Stimulated activated naive CD8-positive, alpha-beta T cell treated with anti-CD3 and anti-CD28 coated beads, Interleukin-15, amount 100 ng/mL, for 72 hours (primary cell): Measurements from ENCODE around the gene C12orf76.
A peak's percentile ranks its signal among the peaks of the same experiment; 100 is the strongest.

ENCODE experiments used
- ATAC-seq: fragments of 150-1000 bp; cut with Tn5 transposase; 2 replicates; pipeline ENCODE4 v1.10.0; 2021; ENCODE audit warnings: mild to moderate bottlenecking, moderate library complexity
- DNase-seq, 2 donors: peaks; one replicate each; pipeline ENCODE4 v3.0.0; 2021 to 2022
- H3K27ac Mint-ChIP-seq, 2 donors: one replicate each; pipeline ENCODE4 v1.8.0; 2022; ENCODE audit warnings: mild to moderate bottlenecking in 2 of 2, mixed read lengths in 2 of 2, moderate library complexity in 2 of 2
- H3K27me3 Mint-ChIP-seq: one replicate; pipeline ENCODE4 v1.8.0; 2022; ENCODE audit warnings: mixed read lengths
- H3K4me1 Mint-ChIP-seq: one replicate; pipeline ENCODE4 v1.8.0; 2022; ENCODE audit warnings: mild to moderate bottlenecking, mixed read lengths
- H3K4me3 Mint-ChIP-seq, 2 donors: one replicate each; pipeline ENCODE4 v1.8.0; 2022; ENCODE audit warnings: mild to moderate bottlenecking in 2 of 2, mixed read lengths in 2 of 2, moderate library complexity in 1 of 2
- H3K9me3 Mint-ChIP-seq, 2 donors: one replicate each; pipeline ENCODE4 v1.8.0; 2022; ENCODE audit warnings: mixed read lengths in 2 of 2

C12orf76 gene

GRCh38 chr12:110047297-110047940, 903 bp downstream of the C12orf76 start:
- H3K27me3 Mint-ChIP-seq = no peaks in the 10 kb centered on the region
- peak overlapping the region; percentile 87 to 97 for H3K4me3 Mint-ChIP-seq
- H3K4me1 Mint-ChIP-seq = peaks cover 43% of the 10 kb centered on the region
- peak overlapping the region in 1 of 2 donors; percentile 13 for H3K27ac Mint-ChIP-seq
- ATAC-seq (no peak), DNase-seq (no peak)
- no peaks in the 10 kb centered on the region for H3K9me3 Mint-ChIP-seq

- H3K27me3 Mint-ChIP-seq = no peaks in the 10 kb centered on the region
- H3K9me3 Mint-ChIP-seq = no peaks in the 10 kb centered on the region
- H3K27ac Mint-ChIP-seq = no peak overlapping the region
- H3K4me3 Mint-ChIP-seq = peak overlapping the region; percentile 10 to 87
- peaks cover 47% of the 10 kb centered on the region for H3K4me1 Mint-ChIP-seq
- ATAC-seq (no peak), DNase-seq (no peak)
These were observed 1.7 kb downstream of the C12orf76 start for GRCh38 chr12:110046451-110047187.

GRCh38 chr12:110042264-110042663, 6.1 kb downstream of the C12orf76 start:
- no peaks in the 10 kb centered on the region for H3K9me3 Mint-ChIP-seq
- no peak for DNase-seq

GRCh38 chr12:110039085-110039807, 9.1 kb downstream of the C12orf76 start:
- peak overlapping the region; percentile 21 to 31 for H3K4me3 Mint-ChIP-seq

More at GRCh38 chr12:110042264-110042663, 6.1 kb downstream of the C12orf76 start:
- no peak for ATAC-seq
- Mint-ChIP-seq H3K4me3 (no peak overlapping the region), H3K4me1 (peaks cover 51% of the 10 kb centered on the region), H3K27me3 (no peaks in the 10 kb centered on the region), H3K27ac (no peak overlapping the region)

GRCh38 chr12:110038741-110039084, 9.6 kb downstream of the C12orf76 start:
- no peak overlapping the region for H3K4me3 Mint-ChIP-seq
- no peaks in the 10 kb centered on the region for H3K27me3 Mint-ChIP-seq
- H3K4me1 Mint-ChIP-seq = peaks cover 43% of the 10 kb centered on the region
- DNase-seq = no peak
- H3K9me3 Mint-ChIP-seq = no peaks in the 10 kb centered on the region
- ATAC-seq = no peak
- H3K27ac Mint-ChIP-seq = no peak overlapping the region

More at GRCh38 chr12:110039085-110039807, 9.1 kb downstream of the C12orf76 start:
- Mint-ChIP-seq H3K9me3 (no peaks in the 10 kb centered on the region), H3K4me1 (peaks cover 43% of the 10 kb centered on the region), H3K27me3 (no peaks in the 10 kb centered on the region), H3K27ac (peak overlapping the region; percentile 94 to 97)
- DNase-seq = peak in 1 of 2 donors; percentile 29
- ATAC-seq = peak; percentile 64

GRCh38 chr12:110037315-110037714, 11.0 kb downstream of the C12orf76 start:
- H3K9me3 Mint-ChIP-seq = no peaks in the 10 kb centered on the region
- no peak for ATAC-seq
- no peak overlapping the region for H3K4me3 Mint-ChIP-seq
- peak overlapping the region in 1 of 2 donors; percentile 74 for H3K27ac Mint-ChIP-seq
- no peaks in the 10 kb centered on the region for H3K27me3 Mint-ChIP-seq
- no peak for DNase-seq
- H3K4me1 Mint-ChIP-seq = peaks cover 32% of the 10 kb centered on the region

- no peak overlapping the region for H3K27ac Mint-ChIP-seq
- DNase-seq = no peak
- no peak overlapping the region for H3K4me3 Mint-ChIP-seq
- no peaks in the 10 kb centered on the region for H3K9me3 Mint-ChIP-seq
- no peaks in the 10 kb centered on the region for H3K27me3 Mint-ChIP-seq
- no peak for ATAC-seq
- peaks cover 26% of the 10 kb centered on the region for H3K4me1 Mint-ChIP-seq
These were observed 12.7 kb downstream of the C12orf76 start for GRCh38 chr12:110035534-110036104.

- Mint-ChIP-seq H3K4me3 (no peak overlapping the region), H3K27me3 (no peaks in the 10 kb centered on the region), H3K9me3 (no peaks in the 10 kb centered on the region), H3K4me1 (peaks cover 14% of the 10 kb centered on the region), H3K27ac (no peak overlapping the region)
- no peak for DNase-seq
- ATAC-seq = no peak
These were observed 14.4 kb downstream of the C12orf76 start for GRCh38 chr12:110033888-110034287.

- Mint-ChIP-seq H3K4me3 (no peak overlapping the region), H3K9me3 (no peaks in the 10 kb centered on the region), H3K27ac (peak overlapping the region in 1 of 2 donors; percentile 34), H3K27me3 (no peaks in the 10 kb centered on the region), H3K4me1 (peaks cover 15% of the 10 kb centered on the region)
- DNase-seq = no peak
- ATAC-seq = no peak
These were observed 19.0 kb downstream of the C12orf76 start for GRCh38 chr12:110029290-110029815.

- no peak for DNase-seq
- H3K27ac Mint-ChIP-seq = peak overlapping the region in 1 of 2 donors; percentile 65
- no peak overlapping the region for H3K4me3 Mint-ChIP-seq
- H3K4me1 Mint-ChIP-seq = peaks cover 15% of the 10 kb centered on the region
- ATAC-seq = no peak
- H3K9me3 Mint-ChIP-seq = no peaks in the 10 kb centered on the region
- H3K27me3 Mint-ChIP-seq = no peaks in the 10 kb centered on the region
These were observed 20.0 kb downstream of the C12orf76 start for GRCh38 chr12:110028323-110028722.

- DNase-seq = no peak
- no peak for ATAC-seq
- no peaks in the 10 kb centered on the region for H3K9me3 Mint-ChIP-seq
- H3K4me3 Mint-ChIP-seq = no peak overlapping the region
- peak overlapping the region in 1 of 2 donors; percentile 46 for H3K27ac Mint-ChIP-seq
- H3K27me3 Mint-ChIP-seq = no peaks in the 10 kb centered on the region
- peaks cover 10% of the 10 kb centered on the region for H3K4me1 Mint-ChIP-seq
These were observed 24.3 kb downstream of the C12orf76 start for GRCh38 chr12:110024051-110024450.

GRCh38 chr12:110023059-110023980, 25.0 kb downstream of the C12orf76 start:
- ATAC-seq (no peak), DNase-seq (no peak)
- H3K27me3 Mint-ChIP-seq = no peaks in the 10 kb centered on the region
- H3K4me3 Mint-ChIP-seq = no peak overlapping the region
- H3K4me1 Mint-ChIP-seq = peaks cover 10% of the 10 kb centered on the region
- H3K27ac Mint-ChIP-seq = peak overlapping the region; percentile 27 to 40
- no peaks in the 10 kb centered on the region for H3K9me3 Mint-ChIP-seq

GRCh38 chr12:110020956-110021355, 27.4 kb downstream of the C12orf76 start:
- Mint-ChIP-seq H3K27me3 (no peaks in the 10 kb centered on the region), H3K27ac (no peak overlapping the region), H3K4me3 (no peak overlapping the region), H3K4me1 (peaks cover 5% of the 10 kb centered on the region), H3K9me3 (no peaks in the 10 kb centered on the region)
- ATAC-seq (no peak), DNase-seq (no peak)

- ATAC-seq (no peak), DNase-seq (no peak)
- no peaks in the 10 kb centered on the region for H3K27me3 Mint-ChIP-seq
- peaks cover 50% of the 10 kb centered on the region for H3K4me1 Mint-ChIP-seq
- H3K4me3 Mint-ChIP-seq = peak overlapping the region; percentile 34 to 42
- no peaks in the 10 kb centered on the region for H3K9me3 Mint-ChIP-seq
- peak overlapping the region; percentile 71 to 86 for H3K27ac Mint-ChIP-seq
These were observed 33.2 kb downstream of the C12orf76 start for GRCh38 chr12:110015132-110015531.
